ENCODE measurements around the gene GALNT10.

Gene GALNT10

GRCh38 chr5:154300207-154300883, 109.8 kb downstream of the GALNT10 start:
- no peak for DNase-seq

GRCh38 chr5:154301726-154302125, 111.2 kb downstream of the GALNT10 start:
- DNase-seq = no peak

- no peak for DNase-seq
These were observed 111.6 kb downstream of the GALNT10 start for GRCh38 chr5:154302161-154302560.

- DNase-seq = no peak
These were observed 112.6 kb downstream of the GALNT10 start for GRCh38 chr5:154303133-154303532.

- DNase-seq = no peak
These were observed 118.2 kb downstream of the GALNT10 start for GRCh38 chr5:154308443-154309370.

- no peak for DNase-seq
These were observed 118.8 kb downstream of the GALNT10 start for GRCh38 chr5:154309371-154309745.

GRCh38 chr5:154309805-154310204, 119.3 kb downstream of the GALNT10 start:
- no peak for DNase-seq

GRCh38 chr5:154311362-154311761, 120.8 kb downstream of the GALNT10 start:
- no peak for DNase-seq

- no peak for DNase-seq
These were observed 121.5 kb downstream of the GALNT10 start for GRCh38 chr5:154312000-154312399.

- DNase-seq = no peak
These were observed 122.0 kb downstream of the GALNT10 start for GRCh38 chr5:154312576-154312975.

- DNase-seq = no peak
These were observed 123.0 kb downstream of the GALNT10 start for GRCh38 chr5:154313360-154314017.

GRCh38 chr5:154315196-154315595, 124.7 kb downstream of the GALNT10 start:
- no peak for DNase-seq

GRCh38 chr5:154315756-154316155, 125.2 kb downstream of the GALNT10 start:
- no peak for DNase-seq

- DNase-seq = no peak
These were observed 125.8 kb downstream of the GALNT10 start for GRCh38 chr5:154316223-154316935.

- DNase-seq = no peak
These were observed 127.4 kb downstream of the GALNT10 start for GRCh38 chr5:154317916-154318315.

GRCh38 chr5:154318691-154319090, 128.2 kb downstream of the GALNT10 start:
- no peak for DNase-seq

GRCh38 chr5:154319736-154320135, 129.2 kb downstream of the GALNT10 start:
- no peak for DNase-seq

GRCh38 chr5:154320224-154321089, 129.9 kb downstream of the GALNT10 start:
- DNase-seq = no peak

- DNase-seq = no peak
These were observed 131.0 kb downstream of the GALNT10 start for GRCh38 chr5:154321546-154321945.

GRCh38 chr5:154324033-154324432, 133.5 kb downstream of the GALNT10 start:
- DNase-seq = no peak

GRCh38 chr5:154325566-154325965, 135.0 kb downstream of the GALNT10 start:
- no peak for DNase-seq

- DNase-seq = no peak
These were observed 138.5 kb downstream of the GALNT10 start for GRCh38 chr5:154329062-154329461.

Measured in activated CD8-positive, alpha-beta memory T cell treated with anti-CD3 and anti-CD28 coated beads, Interleukin-2, amount 50 U/mL, for 48 hours (primary cell).